ENCODE measurements around the gene SFMBT1.

The SFMBT1 gene

GRCh38 chr3:52910823-52911222 lies 135.1 kb downstream of the SFMBT1 start:
- TF ChIP-seq CTCF (IDR thresholded peaks at IDR 0.05; ENCODE audit: extremely low read depth, missing control alignments): no peak
- DNase-seq (ENCODE audit: low spot score): no peak

GRCh38 chr3:52907497-52907896 lies 138.4 kb downstream of the SFMBT1 start:
- TF ChIP-seq CTCF (IDR thresholded peaks at IDR 0.05; ENCODE audit: extremely low read depth, missing control alignments): no peak
- DNase-seq (ENCODE audit: low spot score): no peak

GRCh38 chr3:52904552-52904951 lies 141.3 kb downstream of the SFMBT1 start:
- DNase-seq (ENCODE audit: low spot score): no peak
- TF ChIP-seq CTCF (IDR thresholded peaks at IDR 0.05; ENCODE audit: extremely low read depth, missing control alignments): no peak

GRCh38 chr3:52904000-52904399 lies 141.9 kb downstream of the SFMBT1 start:
- no peak for TF ChIP-seq CTCF (IDR thresholded peaks at IDR 0.05; ENCODE audit: extremely low read depth, missing control alignments)

GRCh38 chr3:52897130-52898122 lies 148.4 kb downstream of the SFMBT1 start, which contains the start of gene STIMATE:
STIMATE (minus strand) TSS chr3:52897548; CDS start chr3:52897450, 98 bp downstream.
- peak; percentile 98 for DNase-seq (ENCODE audit: low spot score)
- TF ChIP-seq CTCF (IDR thresholded peaks at IDR 0.05; ENCODE audit: extremely low read depth, missing control alignments): no peak

More at GRCh38 chr3:52904000-52904399, 141.9 kb downstream of the SFMBT1 start:
- DNase-seq (ENCODE audit: low spot score): no peak

GRCh38 chr3:52896613-52897012 lies 149.3 kb downstream of the SFMBT1 start:
- DNase-seq (ENCODE audit: low spot score): peak; percentile 55
- no peak for TF ChIP-seq CTCF (IDR thresholded peaks at IDR 0.05; ENCODE audit: extremely low read depth, missing control alignments)

GRCh38 chr3:52896151-52896550 lies 149.7 kb downstream of the SFMBT1 start:
- DNase-seq (ENCODE audit: low spot score): no peak

More at GRCh38 chr3:52896151-52896550, 149.7 kb downstream of the SFMBT1 start:
- no peak for TF ChIP-seq CTCF (IDR thresholded peaks at IDR 0.05; ENCODE audit: extremely low read depth, missing control alignments)
